Liver (tissue), 9 donors: ENCODE results near the gene DDA1. TPM values are rescaled to one million over a fixed set of nuclear protein-coding genes. Genes with fewer than 3 reads are reported as not detected.

ENCODE experiments used
- DNase-seq: peaks from one replicate; pipeline ENCODE4 v3.0.0-alpha.2; 2017; ENCODE audit warnings: low spot score
- H3K27ac ChIP-seq, 2 donors: one replicate each; pipeline ENCODE4 v1.7.0; 2013; ENCODE audit warnings: inconsistent platforms in 2 of 2, low read length in 2 of 2, control low read depth in 1 of 2, low read depth in 1 of 2, mild to moderate bottlenecking in 1 of 2
- H3K27me3 ChIP-seq, 4 donors: one replicate each; pipeline versions ENCODE4 v1.6.1 to v1.7.0; 2013; ENCODE audit warnings: low read length in 3 of 4, inconsistent platforms in 1 of 4, mild to moderate bottlenecking in 1 of 4, moderate library complexity in 1 of 4; ENCODE audit not compliant: control insufficient read depth in 4 of 4, insufficient read depth in 4 of 4
- H3K36me3 ChIP-seq, 4 donors: one replicate each; pipeline versions ENCODE4 v1.6.1 to v1.7.0; 2013; ENCODE audit warnings: low read length in 3 of 4, mild to moderate bottlenecking in 3 of 4, low read depth in 1 of 4, moderate library complexity in 1 of 4; ENCODE audit not compliant: control insufficient read depth in 4 of 4, insufficient read depth in 3 of 4
- H3K4me1 ChIP-seq, 4 donors: one replicate each; pipeline versions ENCODE4 v1.6.1 to v1.7.0; 2013; ENCODE audit warnings: low read length in 3 of 4, mild to moderate bottlenecking in 3 of 4, moderate library complexity in 1 of 4; ENCODE audit not compliant: control insufficient read depth in 4 of 4, insufficient read depth in 4 of 4
- H3K4me3 ChIP-seq, 3 donors: one replicate each; pipeline versions ENCODE4 v1.6.1 to v1.7.0; 2013; ENCODE audit warnings: low read length in 3 of 3, control low read depth in 1 of 3, low read depth in 1 of 3, mild to moderate bottlenecking in 1 of 3
- H3K9ac ChIP-seq, 2 donors: one replicate each; pipeline ENCODE4 v1.7.0; 2013; ENCODE audit warnings: low read length in 2 of 2, mild to moderate bottlenecking in 2 of 2, moderate library complexity in 2 of 2, control low read depth in 1 of 2, low read depth in 1 of 2
- H3K9me3 ChIP-seq, 4 donors: one replicate each; pipeline versions ENCODE4 v1.6.1 to v1.7.0; 2013; ENCODE audit warnings: low read length in 3 of 4; ENCODE audit not compliant: control insufficient read depth in 4 of 4
- EGR1 ChIP-seq, 2 donors: IDR thresholded peaks; 2 replicates each; pipeline ENCODE4 v1.6.1; 2016 to 2018; ENCODE audit warnings: antibody characterized with exemption in 2 of 2, low read depth in 2 of 2
- FOXA1 ChIP-seq: IDR thresholded peaks from 2 replicates; pipeline ENCODE4 v1.6.1; 2016; ENCODE audit warnings: antibody characterized with exemption
- FOXA2 ChIP-seq: IDR thresholded peaks from 2 replicates; pipeline ENCODE4 v1.6.1; 2016; ENCODE audit warnings: antibody characterized with exemption
- GABPA ChIP-seq, 2 donors: IDR thresholded peaks in 1 of 2; conservative IDR thresholded peaks in 1 of 2; 2 replicates each; pipeline ENCODE4 v1.6.1; 2016; ENCODE audit warnings: antibody characterized with exemption in 2 of 2, mild to moderate bottlenecking in 1 of 2, moderate library complexity in 1 of 2
- HNF4A ChIP-seq, 2 donors: conservative IDR thresholded peaks; 2 replicates each; pipeline ENCODE4 v1.6.1; 2016; ENCODE audit warnings: antibody characterized with exemption in 2 of 2, mild to moderate bottlenecking in 2 of 2
- HNF4G ChIP-seq: IDR thresholded peaks from 2 replicates; pipeline ENCODE4 v1.6.1; 2016; ENCODE audit warnings: antibody characterized with exemption
- JUND ChIP-seq, 2 donors: IDR thresholded peaks; 2 replicates each; pipeline ENCODE4 v1.6.1; 2016; ENCODE audit warnings: antibody characterized with exemption in 2 of 2
- NR2F2 ChIP-seq: IDR thresholded peaks from 2 replicates; pipeline ENCODE4 v1.6.1; 2016; ENCODE audit warnings: antibody characterized with exemption
- RAD21 ChIP-seq, 2 donors: IDR thresholded peaks; 2 replicates each; pipeline ENCODE4 v1.6.1; 2016; ENCODE audit warnings: antibody characterized with exemption in 2 of 2, mild to moderate bottlenecking in 2 of 2
- RXRA ChIP-seq, 2 donors: IDR thresholded peaks; 2 replicates each; pipeline ENCODE4 v1.6.1; 2017 to 2018; ENCODE audit warnings: antibody characterized with exemption in 2 of 2, mild to moderate bottlenecking in 1 of 2
- SP1 ChIP-seq: IDR thresholded peaks from 2 replicates; pipeline ENCODE4 v1.6.1; 2018; ENCODE audit warnings: antibody characterized with exemption, mild to moderate bottlenecking
- TAF1 ChIP-seq: conservative IDR thresholded peaks from 2 replicates; pipeline ENCODE4 v1.6.1; 2016; ENCODE audit warnings: antibody characterized with exemption, mild to moderate bottlenecking
- YY1 ChIP-seq: IDR thresholded peaks from 2 replicates; pipeline ENCODE4 v1.6.1; 2016; ENCODE audit warnings: antibody characterized with exemption, mild to moderate bottlenecking
- WGBS: extraction: QIAGEN DNeasy Blood & Tissue Kit; methylation state at CpG from one replicate; pipeline ENCODE4 v1.1.7; 2013; 5-methylcytosine and 5-hydroxymethylcytosine counted together
- polyA plus RNA-seq, 2 donors: library from polyadenylated mRNA; stranded (reverse) in 1 of 2; unstranded in 1 of 2; fragments of 200-250 nt in 1 of 2; fragments of >200 nt in 1 of 2; fragmentation: Nextera tagmentation in 1 of 2; extraction: Ambion mirVana in 1 of 2; gene quantifications; one replicate each; pipeline versions ENCODE4 v1.2.1 to v1.2.3, GENCODE V29; 2013 to 2015
- total RNA-seq, 2 donors: library from RNA; depleted of rRNA; stranded (reverse); fragments of >200 nt; gene quantifications; one replicate each; pipeline ENCODE4 v1.2.3, GENCODE V29; 2014
- TF ChIP-seq, protein P1 (sequence below): IDR thresholded peaks from 2 replicates; pipeline ENCODE4 v1.6.1; 2016; ENCODE audit warnings: antibody characterized with exemption
- TF ChIP-seq, protein P2 (sequence below): IDR thresholded peaks from 2 replicates; pipeline ENCODE4 v1.6.1; 2016; ENCODE audit warnings: antibody characterized with exemption
- TF ChIP-seq, protein P3 (sequence below): IDR thresholded peaks from 2 replicates; pipeline ENCODE4 v1.6.1; 2016; ENCODE audit warnings: antibody characterized with exemption, mild to moderate bottlenecking
- donor health status: healthy.
- donor health status: healthy.
- donor health status: healthy.
- donor health status: healthy.
- donor health status: healthy.

DDA1 gene
- total and polyA plus RNA-seq, 4 donors: 7.9 to 37.9 (median 20.8) TPM

DNA sequence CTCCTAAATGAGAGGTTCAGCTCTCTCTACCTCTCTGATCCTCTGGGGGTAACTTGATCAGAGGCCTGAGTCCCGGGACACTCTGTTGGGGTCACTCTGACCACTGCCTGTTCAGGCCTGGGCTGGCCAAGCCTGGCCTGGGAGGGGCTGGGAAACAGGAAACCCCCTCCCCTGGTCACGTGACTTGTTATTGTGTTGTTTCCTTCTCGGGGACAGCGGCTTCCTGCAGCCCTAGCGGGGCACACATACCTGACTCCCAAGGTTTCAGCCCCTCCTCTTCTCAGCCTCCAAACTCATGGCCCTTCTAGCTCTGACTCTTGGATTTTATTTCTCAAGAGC, 44.8 kb upstream of the DDA1 start, which contains the start of gene USHBP1:
Gene USHBP1, minus strand, starts transcription at position 105 of the 339 bp plus-strand sequence. CDS start 446 bp downstream, outside the sequence.
- 59% methylated on average over 5 of the region's 5 CpGs for WGBS
- no peak for DNase-seq
- Histone ChIP-seq H3K4me1 (peaks cover 3 to 11% (median 10%) of the 10 kb centered on the region in 4 donors), H3K27ac (peak within 1 kb of the TSS; percentile 13 to 46), H3K4me3 (peak within 1 kb of the TSS in 1 of 3 donors; percentile 7), H3K27me3 (no peaks in the 10 kb centered on the region), H3K36me3 (peaks cover 0 to 3% (median 0%) of the 10 kb centered on the region in 4 donors), H3K9ac (peak within 1 kb of the TSS in 1 of 2 donors; percentile 36), H3K9me3 (no peaks in the 10 kb centered on the region)
- TF ChIP-seq, protein P1, sequence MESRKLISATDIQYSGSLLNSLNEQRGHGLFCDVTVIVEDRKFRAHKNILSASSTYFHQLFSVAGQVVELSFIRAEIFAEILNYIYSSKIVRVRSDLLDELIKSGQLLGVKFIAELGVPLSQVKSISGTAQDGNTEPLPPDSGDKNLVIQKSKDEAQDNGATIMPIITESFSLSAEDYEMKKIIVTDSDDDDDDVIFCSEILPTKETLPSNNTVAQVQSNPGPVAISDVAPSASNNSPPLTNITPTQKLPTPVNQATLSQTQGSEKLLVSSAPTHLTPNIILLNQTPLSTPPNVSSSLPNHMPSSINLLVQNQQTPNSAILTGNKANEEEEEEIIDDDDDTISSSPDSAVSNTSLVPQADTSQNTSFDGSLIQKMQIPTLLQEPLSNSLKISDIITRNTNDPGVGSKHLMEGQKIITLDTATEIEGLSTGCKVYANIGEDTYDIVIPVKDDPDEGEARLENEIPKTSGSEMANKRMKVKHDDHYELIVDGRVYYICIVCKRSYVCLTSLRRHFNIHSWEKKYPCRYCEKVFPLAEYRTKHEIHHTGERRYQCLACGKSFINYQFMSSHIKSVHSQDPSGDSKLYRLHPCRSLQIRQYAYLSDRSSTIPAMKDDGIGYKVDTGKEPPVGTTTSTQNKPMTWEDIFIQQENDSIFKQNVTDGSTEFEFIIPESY: no peak
- TF ChIP-seq SP1: peak; percentile 31

DNA sequence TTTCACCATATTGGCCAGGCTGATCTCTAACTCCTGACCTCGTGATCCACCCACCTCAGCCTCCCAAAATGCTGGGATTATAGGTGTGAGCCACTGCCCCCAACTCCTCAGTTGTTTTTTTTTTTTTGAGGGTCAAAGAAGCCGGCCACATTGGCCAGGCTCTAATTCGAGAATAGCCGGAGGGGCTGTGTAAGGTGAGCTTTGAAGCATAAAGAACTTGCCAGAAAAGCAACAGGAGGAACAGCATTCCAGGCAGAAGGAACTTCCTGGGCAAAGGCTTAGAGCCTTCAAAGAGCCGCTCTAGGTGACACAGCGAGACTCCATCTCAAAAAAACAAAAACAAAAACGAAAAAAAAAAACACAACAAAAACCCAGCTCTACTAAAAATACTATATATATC, 43.3 kb upstream of the DDA1 start:
- DNase-seq: no peak
- 93% methylated on average over 7 of the region's 7 CpGs for WGBS
- no peak overlapping the region for H3K27ac ChIP-seq

More for the DNA sequence above, 43.3 kb upstream of the DDA1 start:
- H3K4me1 ChIP-seq: peaks cover 3 to 11% (median 10%) of the 10 kb centered on the region in 4 donors
- no peaks in the 10 kb centered on the region for H3K27me3 ChIP-seq
- no peaks in the 10 kb centered on the region for H3K9me3 ChIP-seq
- H3K9ac ChIP-seq: no peak overlapping the region
- peaks cover 0 to 6% (median under 1%) of the 10 kb centered on the region in 4 donors for H3K36me3 ChIP-seq
- no peak for TF ChIP-seq GABPA (IDR thresholded peaks at IDR 0.05 in 1 of 2, conservative IDR thresholded peaks at IDR 0.05 in 1 of 2)
- no peak for TF ChIP-seq SP1
- no peak for TF ChIP-seq HNF4G
- TF ChIP-seq RAD21 (IDR thresholded peaks at IDR 0.05): no peak
- no peak for TF ChIP-seq JUND (IDR thresholded peaks at IDR 0.05)
- no peak for TF ChIP-seq FOXA2
- no peak for TF ChIP-seq NR2F2
- TF ChIP-seq FOXA1: no peak
- TF ChIP-seq EGR1 (IDR thresholded peaks at IDR 0.05; ENCODE audit: low read depth in 2 of 2): no peak
- TF ChIP-seq, protein P1: no peak
- TF ChIP-seq, protein P2, sequence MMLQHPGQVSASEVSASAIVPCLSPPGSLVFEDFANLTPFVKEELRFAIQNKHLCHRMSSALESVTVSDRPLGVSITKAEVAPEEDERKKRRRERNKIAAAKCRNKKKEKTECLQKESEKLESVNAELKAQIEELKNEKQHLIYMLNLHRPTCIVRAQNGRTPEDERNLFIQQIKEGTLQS: no peak
- TF ChIP-seq, protein P3, sequence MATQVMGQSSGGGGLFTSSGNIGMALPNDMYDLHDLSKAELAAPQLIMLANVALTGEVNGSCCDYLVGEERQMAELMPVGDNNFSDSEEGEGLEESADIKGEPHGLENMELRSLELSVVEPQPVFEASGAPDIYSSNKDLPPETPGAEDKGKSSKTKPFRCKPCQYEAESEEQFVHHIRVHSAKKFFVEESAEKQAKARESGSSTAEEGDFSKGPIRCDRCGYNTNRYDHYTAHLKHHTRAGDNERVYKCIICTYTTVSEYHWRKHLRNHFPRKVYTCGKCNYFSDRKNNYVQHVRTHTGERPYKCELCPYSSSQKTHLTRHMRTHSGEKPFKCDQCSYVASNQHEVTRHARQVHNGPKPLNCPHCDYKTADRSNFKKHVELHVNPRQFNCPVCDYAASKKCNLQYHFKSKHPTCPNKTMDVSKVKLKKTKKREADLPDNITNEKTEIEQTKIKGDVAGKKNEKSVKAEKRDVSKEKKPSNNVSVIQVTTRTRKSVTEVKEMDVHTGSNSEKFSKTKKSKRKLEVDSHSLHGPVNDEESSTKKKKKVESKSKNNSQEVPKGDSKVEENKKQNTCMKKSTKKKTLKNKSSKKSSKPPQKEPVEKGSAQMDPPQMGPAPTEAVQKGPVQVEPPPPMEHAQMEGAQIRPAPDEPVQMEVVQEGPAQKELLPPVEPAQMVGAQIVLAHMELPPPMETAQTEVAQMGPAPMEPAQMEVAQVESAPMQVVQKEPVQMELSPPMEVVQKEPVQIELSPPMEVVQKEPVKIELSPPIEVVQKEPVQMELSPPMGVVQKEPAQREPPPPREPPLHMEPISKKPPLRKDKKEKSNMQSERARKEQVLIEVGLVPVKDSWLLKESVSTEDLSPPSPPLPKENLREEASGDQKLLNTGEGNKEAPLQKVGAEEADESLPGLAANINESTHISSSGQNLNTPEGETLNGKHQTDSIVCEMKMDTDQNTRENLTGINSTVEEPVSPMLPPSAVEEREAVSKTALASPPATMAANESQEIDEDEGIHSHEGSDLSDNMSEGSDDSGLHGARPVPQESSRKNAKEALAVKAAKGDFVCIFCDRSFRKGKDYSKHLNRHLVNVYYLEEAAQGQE: no peak
- no peak for TF ChIP-seq TAF1
- no peak for TF ChIP-seq YY1
- no peak for TF ChIP-seq RXRA (IDR thresholded peaks at IDR 0.05)
- TF ChIP-seq HNF4A (conservative IDR thresholded peaks at IDR 0.05): no peak
- H3K4me3 ChIP-seq: no peak overlapping the region
